ENCODE results near the gene MMP17.
"Not testable (repeated sequence)": the region's sequence is repeated elsewhere in the genome, so short reads cannot be mapped to it uniquely, and the experiment has no call there.

DNA sequence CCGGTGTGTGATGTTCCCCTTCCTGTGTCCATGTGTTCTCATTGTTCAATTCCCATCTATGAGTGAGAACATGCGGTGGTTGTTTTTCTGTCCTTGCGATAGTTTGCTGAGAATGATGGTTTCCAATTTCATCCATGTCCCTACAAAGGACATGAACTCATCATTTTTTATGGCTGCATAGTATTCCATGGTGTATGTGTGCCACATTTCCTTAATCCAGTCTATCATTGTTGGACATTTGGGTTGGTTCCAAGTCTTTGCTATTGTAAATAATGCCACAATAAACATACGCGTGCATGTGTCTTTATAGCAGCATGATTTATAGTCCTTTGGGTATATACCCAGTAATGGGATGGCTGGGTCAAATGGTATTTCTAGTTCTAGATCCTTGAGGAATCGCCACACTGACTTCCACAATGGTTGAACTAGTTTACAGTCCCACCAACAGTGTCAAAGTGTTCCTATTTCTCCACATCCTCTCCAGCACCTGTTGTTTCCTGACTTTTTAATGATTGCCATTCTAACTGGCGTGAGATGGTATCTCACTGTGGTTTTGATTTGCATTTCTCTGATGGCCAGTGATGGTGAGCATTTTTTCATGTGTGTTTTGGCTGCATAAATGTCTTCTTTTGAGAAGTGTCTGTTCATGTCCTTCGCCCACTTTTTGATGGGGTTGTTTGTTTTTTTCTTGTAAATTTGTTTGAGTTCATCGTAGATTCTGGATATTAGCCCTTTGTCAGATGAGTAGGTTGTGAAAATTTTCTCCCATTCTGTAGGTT is 18.5 kb upstream of the MMP17 start:
- TF ChIP-seq, protein P1, sequence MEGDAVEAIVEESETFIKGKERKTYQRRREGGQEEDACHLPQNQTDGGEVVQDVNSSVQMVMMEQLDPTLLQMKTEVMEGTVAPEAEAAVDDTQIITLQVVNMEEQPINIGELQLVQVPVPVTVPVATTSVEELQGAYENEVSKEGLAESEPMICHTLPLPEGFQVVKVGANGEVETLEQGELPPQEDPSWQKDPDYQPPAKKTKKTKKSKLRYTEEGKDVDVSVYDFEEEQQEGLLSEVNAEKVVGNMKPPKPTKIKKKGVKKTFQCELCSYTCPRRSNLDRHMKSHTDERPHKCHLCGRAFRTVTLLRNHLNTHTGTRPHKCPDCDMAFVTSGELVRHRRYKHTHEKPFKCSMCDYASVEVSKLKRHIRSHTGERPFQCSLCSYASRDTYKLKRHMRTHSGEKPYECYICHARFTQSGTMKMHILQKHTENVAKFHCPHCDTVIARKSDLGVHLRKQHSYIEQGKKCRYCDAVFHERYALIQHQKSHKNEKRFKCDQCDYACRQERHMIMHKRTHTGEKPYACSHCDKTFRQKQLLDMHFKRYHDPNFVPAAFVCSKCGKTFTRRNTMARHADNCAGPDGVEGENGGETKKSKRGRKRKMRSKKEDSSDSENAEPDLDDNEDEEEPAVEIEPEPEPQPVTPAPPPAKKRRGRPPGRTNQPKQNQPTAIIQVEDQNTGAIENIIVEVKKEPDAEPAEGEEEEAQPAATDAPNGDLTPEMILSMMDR (IDR thresholded peaks at IDR 0.05; ENCODE audit: low read depth, low read length, poor library complexity, severe bottlenecking), result not testable (repeated sequence)
- not testable (repeated sequence) for TF ChIP-seq EZH2phosphoT487 (IDR thresholded peaks at IDR 0.05; ENCODE audit: borderline replicate concordance, low read length)
